ENCODE measurements around the gene VEZT.

- TF ChIP-seq REST (IDR thresholded peaks at IDR 0.05; ENCODE audit: low read depth, low read length) (no peak), FOS (IDR thresholded peaks at IDR 0.05; ENCODE audit: borderline replicate concordance, extremely low read depth, insufficient read length) (no peak), BCL11A (IDR thresholded peaks at IDR 0.05; ENCODE audit: low read depth, low read length) (no peak), BACH1 (IDR thresholded peaks at IDR 0.05; ENCODE audit: borderline replicate concordance) (no peak)
- TF ChIP-seq, protein P1, sequence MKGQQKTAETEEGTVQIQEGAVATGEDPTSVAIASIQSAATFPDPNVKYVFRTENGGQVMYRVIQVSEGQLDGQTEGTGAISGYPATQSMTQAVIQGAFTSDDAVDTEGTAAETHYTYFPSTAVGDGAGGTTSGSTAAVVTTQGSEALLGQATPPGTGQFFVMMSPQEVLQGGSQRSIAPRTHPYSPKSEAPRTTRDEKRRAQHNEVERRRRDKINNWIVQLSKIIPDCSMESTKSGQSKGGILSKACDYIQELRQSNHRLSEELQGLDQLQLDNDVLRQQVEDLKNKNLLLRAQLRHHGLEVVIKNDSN (IDR thresholded peaks at IDR 0.05; ENCODE audit: borderline replicate concordance, extremely low read length, insufficient read depth, low read depth, low read length), result no peak
- TF ChIP-seq, protein P2, sequence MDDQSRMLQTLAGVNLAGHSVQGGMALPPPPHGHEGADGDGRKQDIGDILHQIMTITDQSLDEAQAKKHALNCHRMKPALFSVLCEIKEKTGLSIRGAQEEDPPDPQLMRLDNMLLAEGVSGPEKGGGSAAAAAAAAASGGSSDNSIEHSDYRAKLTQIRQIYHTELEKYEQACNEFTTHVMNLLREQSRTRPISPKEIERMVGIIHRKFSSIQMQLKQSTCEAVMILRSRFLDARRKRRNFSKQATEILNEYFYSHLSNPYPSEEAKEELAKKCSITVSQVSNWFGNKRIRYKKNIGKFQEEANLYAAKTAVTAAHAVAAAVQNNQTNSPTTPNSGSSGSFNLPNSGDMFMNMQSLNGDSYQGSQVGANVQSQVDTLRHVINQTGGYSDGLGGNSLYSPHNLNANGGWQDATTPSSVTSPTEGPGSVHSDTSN (IDR thresholded peaks at IDR 0.05; ENCODE audit: insufficient replicate concordance, low read depth, low read length), result no peak
These were observed 29.7 kb upstream of the VEZT start for GRCh38 chr12:95187865-95188415.
